ENCODE measurements around the gene PAK5. TPM values are rescaled to one million over a fixed set of nuclear protein-coding genes. Genes with fewer than 3 reads are reported as not detected.

PAK5 gene
- total and polyA plus RNA-seq, 2 donors (not counting 1 experiment from before 2014, with no cell fraction given), result not detected

DNA sequence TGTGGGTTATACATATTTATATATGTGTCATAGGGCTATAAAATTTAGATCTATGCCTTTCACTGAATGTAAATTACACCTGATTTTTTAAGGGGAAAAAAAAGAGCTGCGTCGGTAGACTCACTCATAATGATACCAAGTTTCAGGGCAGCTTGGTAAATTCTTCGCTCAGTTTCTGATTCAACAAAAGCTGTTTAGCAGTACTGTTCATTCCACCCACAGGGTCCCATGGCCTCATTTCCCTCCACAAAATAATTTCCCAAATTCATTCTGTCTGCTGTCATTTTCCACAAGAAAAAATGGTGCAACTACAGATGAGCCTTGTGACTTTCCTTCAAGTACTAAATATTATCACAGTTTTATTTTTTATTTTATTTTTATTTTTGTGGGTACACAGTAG is 63.7 kb downstream of the PAK5 start:
- WGBS (ENCODE audit: insufficient coverage), result 74% methylated on average over 3 of the region's 3 CpGs

DNA sequence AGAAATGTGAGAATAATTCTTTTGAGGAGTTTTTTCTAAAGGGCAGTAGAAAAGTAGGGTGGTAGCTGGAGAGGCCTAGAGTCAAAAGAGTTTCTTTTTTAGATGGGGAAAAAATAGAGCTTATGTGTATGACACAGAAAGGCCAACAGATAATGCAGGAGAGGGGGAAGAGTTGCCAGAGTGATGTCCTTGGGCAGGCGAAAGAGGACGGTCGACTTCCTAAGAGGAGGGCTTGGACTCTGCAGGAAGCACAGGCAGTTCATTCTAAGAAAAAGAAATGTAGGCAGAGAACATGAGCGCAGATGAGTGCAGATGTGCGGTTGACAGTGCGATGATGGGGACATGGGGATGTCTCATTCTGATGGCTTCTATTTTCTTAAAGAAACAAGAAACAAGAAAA is 68.9 kb downstream of the PAK5 start:
- Histone ChIP-seq H4K20me1 (ENCODE audit: control insufficient read depth, insufficient read depth, low read length, poor library complexity, severe bottlenecking) (no peaks in the 10 kb centered on the region), H3K27ac (ENCODE audit: low read length in 2 of 2) (no peak overlapping the region), H3K79me2 (ENCODE audit: control insufficient read depth, insufficient read depth, low read length) (no peaks in the 10 kb centered on the region), H3K9me3 (ENCODE audit: control extremely low read depth in 1 of 3, control insufficient read depth in 2 of 3, insufficient read depth in 1 of 3, low read length in 2 of 3) (peaks cover 0 to 1% (median 0%) of the 10 kb centered on the region in 3 donors), H3K4me2 (replicated peaks; ENCODE audit: low read depth, low read length, poor library complexity, severe bottlenecking) (no peak overlapping the region), H3K27me3 (replicated peaks in 1 of 4; ENCODE audit: control extremely low read depth in 1 of 4, control insufficient read depth in 3 of 4, insufficient read depth in 4 of 4, low read length in 3 of 4) (no peaks in the 10 kb centered on the region), H3K4me1 (ENCODE audit: control insufficient read depth in 2 of 2, insufficient read depth in 2 of 2, low read length in 2 of 2) (no peaks in the 10 kb centered on the region), H3K9ac (ENCODE audit: low read length) (no peak overlapping the region), H3K4me3 (ENCODE audit: control extremely low read depth in 1 of 5, extremely low read depth in 1 of 5, insufficient read depth in 1 of 5, low read depth in 2 of 5, low read length in 4 of 5) (no peak overlapping the region), H3K36me3 (replicated peaks in 1 of 2; ENCODE audit: control extremely low read depth in 1 of 2, control insufficient read depth in 1 of 2, extremely low read depth in 1 of 2, insufficient read depth in 2 of 2, low read length in 1 of 2) (no peaks in the 10 kb centered on the region), H2AFZ (ENCODE audit: insufficient read depth, low read depth, low read length, poor library complexity, severe bottlenecking) (no peak overlapping the region)
- TF ChIP-seq, protein P1, sequence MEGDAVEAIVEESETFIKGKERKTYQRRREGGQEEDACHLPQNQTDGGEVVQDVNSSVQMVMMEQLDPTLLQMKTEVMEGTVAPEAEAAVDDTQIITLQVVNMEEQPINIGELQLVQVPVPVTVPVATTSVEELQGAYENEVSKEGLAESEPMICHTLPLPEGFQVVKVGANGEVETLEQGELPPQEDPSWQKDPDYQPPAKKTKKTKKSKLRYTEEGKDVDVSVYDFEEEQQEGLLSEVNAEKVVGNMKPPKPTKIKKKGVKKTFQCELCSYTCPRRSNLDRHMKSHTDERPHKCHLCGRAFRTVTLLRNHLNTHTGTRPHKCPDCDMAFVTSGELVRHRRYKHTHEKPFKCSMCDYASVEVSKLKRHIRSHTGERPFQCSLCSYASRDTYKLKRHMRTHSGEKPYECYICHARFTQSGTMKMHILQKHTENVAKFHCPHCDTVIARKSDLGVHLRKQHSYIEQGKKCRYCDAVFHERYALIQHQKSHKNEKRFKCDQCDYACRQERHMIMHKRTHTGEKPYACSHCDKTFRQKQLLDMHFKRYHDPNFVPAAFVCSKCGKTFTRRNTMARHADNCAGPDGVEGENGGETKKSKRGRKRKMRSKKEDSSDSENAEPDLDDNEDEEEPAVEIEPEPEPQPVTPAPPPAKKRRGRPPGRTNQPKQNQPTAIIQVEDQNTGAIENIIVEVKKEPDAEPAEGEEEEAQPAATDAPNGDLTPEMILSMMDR (IDR thresholded peaks at IDR 0.05), result no peak
- no peak for DNase-seq
- Mint-ChIP-seq H3K4me3 (no peak overlapping the region), H3K27ac (no peak overlapping the region), H3K9me3 (ENCODE audit: insufficient read depth) (no peaks in the 10 kb centered on the region), H3K27me3 (no peaks in the 10 kb centered on the region), H3K4me1 (no peaks in the 10 kb centered on the region)
- 98% methylated on average over 6 of the region's 6 CpGs for WGBS (ENCODE audit: insufficient coverage)
- no peak for ATAC-seq (ENCODE audit: low read depth)
- POLR2A ChIA-PET, result no interaction called here
- CTCF ChIA-PET, result no interaction called here
- intact Hi-C loops (cut with micrococcal nuclease), result no loop called here

More for the DNA sequence above, 63.7 kb downstream of the PAK5 start:
- Histone ChIP-seq H3K79me2 (ENCODE audit: control insufficient read depth, insufficient read depth, low read length) (no peaks in the 10 kb centered on the region), H3K9ac (ENCODE audit: low read length) (no peak overlapping the region), H4K20me1 (ENCODE audit: control insufficient read depth, insufficient read depth, low read length, poor library complexity, severe bottlenecking) (no peaks in the 10 kb centered on the region), H3K4me2 (replicated peaks; ENCODE audit: low read depth, low read length, poor library complexity, severe bottlenecking) (no peak overlapping the region), H2AFZ (ENCODE audit: insufficient read depth, low read depth, low read length, poor library complexity, severe bottlenecking) (no peak overlapping the region), H3K4me3 (ENCODE audit: control extremely low read depth in 1 of 5, extremely low read depth in 1 of 5, insufficient read depth in 1 of 5, low read depth in 2 of 5, low read length in 4 of 5) (no peak overlapping the region), H3K9me3 (ENCODE audit: control extremely low read depth in 1 of 3, control insufficient read depth in 2 of 3, insufficient read depth in 1 of 3, low read length in 2 of 3) (no peaks in the 10 kb centered on the region), H3K4me1 (ENCODE audit: control insufficient read depth in 2 of 2, insufficient read depth in 2 of 2, low read length in 2 of 2) (no peaks in the 10 kb centered on the region), H3K27ac (ENCODE audit: low read length in 2 of 2) (no peak overlapping the region), H3K27me3 (replicated peaks in 1 of 4; ENCODE audit: control extremely low read depth in 1 of 4, control insufficient read depth in 3 of 4, insufficient read depth in 4 of 4, low read length in 3 of 4) (no peaks in the 10 kb centered on the region), H3K36me3 (replicated peaks in 1 of 2; ENCODE audit: control extremely low read depth in 1 of 2, control insufficient read depth in 1 of 2, extremely low read depth in 1 of 2, insufficient read depth in 2 of 2, low read length in 1 of 2) (no peaks in the 10 kb centered on the region)
- Mint-ChIP-seq H3K27ac (no peak overlapping the region), H3K9me3 (ENCODE audit: insufficient read depth) (no peaks in the 10 kb centered on the region), H3K27me3 (no peaks in the 10 kb centered on the region), H3K4me3 (no peak overlapping the region), H3K4me1 (no peaks in the 10 kb centered on the region)
- ATAC-seq (ENCODE audit: low read depth) (no peak), DNase-seq (no peak)
- intact Hi-C loops (cut with micrococcal nuclease), result no loop called here
- CTCF ChIA-PET, result no interaction called here
- POLR2A ChIA-PET, result no interaction called here
- TF ChIP-seq, protein P1 (IDR thresholded peaks at IDR 0.05), result no peak
- TF ChIP-seq EZH2 (IDR thresholded peaks at IDR 0.05; ENCODE audit: borderline replicate concordance, insufficient read depth, low read depth, low read length, poor library complexity, severe bottlenecking), result no peak

Data from B cell (primary cell).